HG02623 (cell line): ENCODE data around the gene GPR161.

Experiments
- ATAC-seq: cut with Tn5 transposase; IDR thresholded peaks from one replicate; pipeline ENCODE4 v1.9.1; 2021; ENCODE audit warnings: moderate library complexity; ENCODE audit not compliant: unreplicated experiment

The GPR161 gene

GRCh38 chr1:168148916-168149315 is 12.2 kb upstream of the GPR161 start:
- peak; percentile 63 for ATAC-seq

GRCh38 chr1:168146626-168147025 is 9.9 kb upstream of the GPR161 start:
- ATAC-seq, result no peak

GRCh38 chr1:168146160-168146539 is 9.4 kb upstream of the GPR161 start:
- ATAC-seq, result no peak

- ATAC-seq, result peak; percentile 87
These were observed 8.7 kb upstream of the GPR161 start for GRCh38 chr1:168145184-168146159.

GRCh38 chr1:168141871-168142385 is 5.2 kb upstream of the GPR161 start:
- no peak for ATAC-seq

- no peak for ATAC-seq
These were observed 2.3 kb upstream of the GPR161 start for GRCh38 chr1:168139070-168139469.

- no peak for ATAC-seq
These were observed 1.4 kb upstream of the GPR161 start for GRCh38 chr1:168138134-168138533.

GRCh38 chr1:168137515-168137821 is 738 bp upstream of the GPR161 start:
- no peak for ATAC-seq

- ATAC-seq, result no peak
These were observed 615 bp downstream of the GPR161 start for GRCh38 chr1:168135921-168136708.

- no peak for ATAC-seq
These were observed 1.4 kb downstream of the GPR161 start for GRCh38 chr1:168135116-168135920.

- no peak for ATAC-seq
These were observed 2.1 kb downstream of the GPR161 start for GRCh38 chr1:168134642-168135041.

- ATAC-seq, result no peak
These were observed 2.6 kb downstream of the GPR161 start for GRCh38 chr1:168134132-168134531.

- ATAC-seq, result no peak
These were observed 6.8 kb downstream of the GPR161 start for GRCh38 chr1:168129933-168130332.

- no peak for ATAC-seq
These were observed 9.2 kb downstream of the GPR161 start for GRCh38 chr1:168127503-168127902.

- no peak for ATAC-seq
These were observed 11.7 kb downstream of the GPR161 start for GRCh38 chr1:168125051-168125450.

- ATAC-seq, result no peak
These were observed 15.2 kb downstream of the GPR161 start for GRCh38 chr1:168121401-168122011.

- ATAC-seq, result no peak
These were observed 17.0 kb downstream of the GPR161 start for GRCh38 chr1:168119750-168120149.

- ATAC-seq, result no peak
These were observed 20.4 kb downstream of the GPR161 start for GRCh38 chr1:168116327-168116799.

- ATAC-seq, result no peak
These were observed 21.9 kb downstream of the GPR161 start for GRCh38 chr1:168114845-168115244.

- no peak for ATAC-seq
These were observed 23.9 kb downstream of the GPR161 start for GRCh38 chr1:168112673-168113305.
